Activated CD8-positive, alpha-beta memory T cell treated with anti-CD3 and anti-CD28 coated beads, Interleukin-2, amount 50 U/mL, for 48 hours (primary cell): ENCODE data around the gene SIPA1L3.

ENCODE experiments used
- DNase-seq: peaks from one replicate; pipeline ENCODE4 v3.0.0-alpha.2; 2020

The SIPA1L3 gene

GRCh38 chr19:37980419-37981170 lies 73.6 kb downstream of the SIPA1L3 start:
- no peak for DNase-seq

- DNase-seq = no peak
These were observed 74.9 kb downstream of the SIPA1L3 start for GRCh38 chr19:37981785-37982475.

- DNase-seq = no peak
These were observed 75.6 kb downstream of the SIPA1L3 start for GRCh38 chr19:37982655-37983054.

- no peak for DNase-seq
These were observed 76.1 kb downstream of the SIPA1L3 start for GRCh38 chr19:37983153-37983552.

- DNase-seq = no peak
These were observed 76.9 kb downstream of the SIPA1L3 start for GRCh38 chr19:37983916-37984315.

GRCh38 chr19:37986048-37986750 lies 79.2 kb downstream of the SIPA1L3 start:
- no peak for DNase-seq

- DNase-seq = no peak
These were observed 80.6 kb downstream of the SIPA1L3 start for GRCh38 chr19:37987356-37988332.

DNA sequence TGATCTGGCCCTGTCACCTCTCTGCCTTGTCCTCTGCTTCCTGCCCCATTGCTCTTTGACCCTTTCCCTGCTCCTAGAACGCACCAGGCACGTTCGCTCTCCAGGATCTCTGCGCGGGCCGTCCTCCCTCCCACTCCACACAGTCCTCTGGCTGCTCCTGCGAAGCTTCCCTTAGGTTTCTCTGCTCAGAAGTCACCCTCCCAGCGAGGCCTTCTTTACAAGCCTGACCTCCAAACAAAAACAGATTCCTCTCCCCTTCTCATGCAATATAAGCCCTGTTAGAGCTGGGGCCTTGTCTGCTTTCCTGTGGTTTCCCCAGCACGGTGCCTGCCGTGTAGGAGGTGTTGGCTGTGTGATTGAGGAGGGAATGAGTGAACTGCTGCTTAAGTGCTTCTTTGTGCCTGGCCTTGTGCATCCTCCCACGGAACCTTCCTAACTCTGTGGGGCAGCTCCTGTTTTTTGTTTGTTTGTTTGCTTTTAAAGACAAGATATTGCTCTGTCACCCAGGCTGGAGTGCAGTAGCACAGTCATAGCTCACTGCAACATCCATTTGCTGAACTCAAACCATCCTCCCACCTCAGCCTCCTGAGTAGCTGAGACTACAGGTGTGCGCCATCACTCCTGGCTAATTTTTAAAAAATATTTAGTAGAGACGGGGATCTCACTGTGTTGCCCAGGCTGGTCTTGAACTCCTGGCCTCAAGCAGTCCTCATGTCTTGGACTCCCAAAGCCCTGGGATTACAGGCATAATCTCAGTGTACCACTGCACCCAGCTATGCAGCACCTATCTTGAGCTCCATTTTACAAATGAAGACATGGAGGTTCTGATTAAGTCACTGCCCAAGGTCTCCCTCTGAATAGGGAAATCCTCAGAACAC lies 82.0 kb downstream of the SIPA1L3 start:
- no peak for DNase-seq

DNA sequence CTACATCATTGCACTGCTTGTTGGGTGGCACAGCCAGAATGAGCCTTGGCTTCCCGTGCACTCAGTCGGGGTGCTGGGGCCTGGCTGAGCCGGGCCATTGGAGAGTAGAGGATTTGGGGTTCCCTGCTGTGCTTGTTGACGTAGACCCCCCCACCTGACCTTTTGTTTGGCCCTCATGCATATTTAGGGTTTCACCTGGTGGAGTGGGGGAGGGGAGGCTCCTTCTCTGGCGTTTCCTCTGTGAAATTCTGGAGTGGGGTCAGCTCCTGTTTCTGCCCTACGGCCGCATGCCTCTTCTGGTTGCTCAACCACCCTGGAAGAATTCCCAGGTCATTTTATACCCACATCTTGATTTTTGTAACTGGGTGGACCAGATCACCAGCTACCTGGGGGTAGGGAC lies 82.8 kb downstream of the SIPA1L3 start:
- DNase-seq = no peak

DNA sequence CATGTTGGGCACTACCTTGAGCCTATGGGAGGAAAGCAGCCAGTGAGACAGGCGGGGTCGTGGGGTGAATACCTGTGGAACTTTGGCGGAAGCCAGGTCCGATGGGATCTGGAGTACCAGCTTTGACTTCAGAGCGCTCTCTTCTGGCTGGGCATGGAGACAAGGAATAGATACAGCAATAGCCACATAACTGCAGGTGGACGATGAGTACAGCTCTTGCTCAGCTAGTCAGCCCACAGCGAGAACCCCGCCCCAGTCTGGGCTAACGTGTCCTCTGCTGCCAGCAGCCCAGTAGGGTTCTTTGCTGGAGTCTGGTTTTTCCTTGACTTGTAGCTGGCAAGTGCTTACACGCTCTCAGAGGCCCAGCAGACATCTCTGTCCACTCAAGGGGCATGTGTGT lies 83.4 kb downstream of the SIPA1L3 start:
- DNase-seq = no peak

DNA sequence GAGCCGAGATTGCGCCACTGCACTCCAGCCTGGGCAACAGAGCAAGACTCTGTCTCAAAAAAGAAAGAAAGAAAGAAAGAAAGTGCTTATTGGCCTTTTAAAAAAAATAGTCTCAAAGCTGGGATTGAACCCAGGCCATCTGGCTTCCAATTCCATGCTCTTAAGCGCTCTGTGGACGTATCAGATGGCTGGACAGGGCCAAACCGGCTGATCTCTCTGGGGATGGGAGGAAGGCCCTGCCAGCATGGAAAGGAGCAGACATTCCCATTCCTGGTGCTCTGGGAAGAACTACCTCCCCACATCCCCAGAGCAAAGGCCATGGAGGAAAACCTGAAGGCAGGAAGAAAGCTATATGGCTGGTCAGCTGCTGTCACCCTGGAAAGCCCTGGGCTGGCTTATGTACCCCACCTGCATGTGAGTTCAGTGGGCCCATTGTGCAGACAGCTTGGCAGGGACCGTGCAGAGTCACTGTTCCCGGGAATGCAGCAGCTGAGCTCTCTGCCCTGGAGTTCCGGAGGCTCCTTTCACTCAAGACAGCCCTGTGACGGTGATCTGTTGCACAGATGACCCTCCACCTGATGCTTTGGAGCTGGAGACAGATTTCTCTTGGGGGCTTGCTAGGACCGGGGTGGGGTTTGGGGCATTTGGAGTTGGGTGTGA lies 84.3 kb downstream of the SIPA1L3 start:
- DNase-seq = no peak

DNA sequence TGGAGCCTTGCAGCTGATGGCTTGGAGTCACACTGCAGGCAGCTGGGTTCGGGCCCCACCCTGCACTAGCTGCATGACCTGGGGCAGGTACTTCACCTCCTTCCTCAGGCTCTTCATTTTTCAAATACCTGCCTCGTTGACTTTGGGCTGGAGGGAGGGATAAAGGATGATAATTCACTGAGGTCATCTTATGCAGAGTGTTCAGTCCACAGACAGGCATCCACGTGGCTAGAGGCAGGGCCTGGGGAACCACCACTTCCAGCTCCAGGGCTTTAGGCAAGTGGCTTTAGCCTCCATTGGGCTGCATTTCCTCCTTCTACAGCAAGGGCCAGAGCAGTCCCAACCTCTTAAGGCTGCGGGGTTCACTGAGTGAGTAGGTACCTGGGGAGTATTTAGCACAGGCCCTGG lies 84.8 kb downstream of the SIPA1L3 start:
- DNase-seq = no peak

DNA sequence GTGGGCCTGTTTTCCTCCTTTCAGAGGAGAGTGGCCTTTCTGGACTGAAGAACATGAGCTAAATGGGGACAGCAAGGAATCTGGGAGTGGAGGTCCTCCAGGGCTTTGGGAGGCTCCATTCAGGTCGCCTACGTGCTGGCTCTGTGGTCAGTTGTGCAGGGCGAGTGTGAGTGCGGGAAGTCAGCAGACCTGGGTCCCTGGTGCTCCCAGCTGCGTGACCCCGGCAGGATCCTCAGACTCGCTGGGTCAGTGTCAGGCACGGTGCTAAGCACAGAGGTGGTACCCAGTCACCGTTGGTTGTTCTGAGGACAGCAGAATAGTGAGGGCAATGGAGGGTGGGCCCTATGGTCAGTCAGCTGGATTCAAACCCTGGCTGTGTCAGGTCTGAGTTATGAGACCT lies 85.8 kb downstream of the SIPA1L3 start:
- DNase-seq = no peak

DNA sequence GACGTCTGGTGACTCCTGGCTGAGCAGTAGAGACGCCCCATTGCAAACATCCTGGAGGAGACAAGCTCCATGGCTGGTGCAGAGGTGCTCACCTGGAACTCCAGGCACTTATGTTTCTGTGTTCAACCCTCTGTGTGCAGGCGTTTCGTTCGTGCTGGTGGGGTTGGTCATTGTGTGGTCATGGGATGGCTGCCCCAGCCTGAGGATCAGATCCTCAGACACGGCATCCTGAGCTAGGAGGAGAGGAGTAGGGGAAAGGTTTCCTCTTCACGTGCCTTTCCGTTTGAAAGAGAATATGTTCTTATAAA lies 87.8 kb downstream of the SIPA1L3 start:
- no peak for DNase-seq

DNA sequence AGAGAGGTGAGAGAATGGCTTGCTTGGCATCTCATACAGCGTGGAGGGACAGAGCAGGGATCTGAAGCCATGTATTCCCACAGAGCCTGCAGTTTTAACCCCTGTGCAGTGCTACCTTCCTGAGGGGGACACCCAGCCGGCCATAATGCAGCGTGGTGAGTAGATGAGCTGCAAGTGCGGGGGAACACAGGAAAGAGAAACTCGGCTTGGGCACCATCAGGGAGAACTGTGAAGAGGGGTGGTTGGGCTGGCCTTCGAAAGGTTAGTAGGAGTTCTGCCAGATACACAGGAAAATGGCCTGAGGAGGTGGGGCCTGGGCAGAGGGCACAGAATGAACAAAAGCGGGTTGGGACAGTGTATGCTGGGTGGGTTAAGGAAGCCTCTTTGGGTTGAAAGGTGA lies 88.3 kb downstream of the SIPA1L3 start:
- no peak for DNase-seq

- no peak for DNase-seq
These were observed 90.9 kb downstream of the SIPA1L3 start for GRCh38 chr19:37997911-37998344.

GRCh38 chr19:37998801-37999308 lies 91.8 kb downstream of the SIPA1L3 start:
- DNase-seq = no peak

DNA sequence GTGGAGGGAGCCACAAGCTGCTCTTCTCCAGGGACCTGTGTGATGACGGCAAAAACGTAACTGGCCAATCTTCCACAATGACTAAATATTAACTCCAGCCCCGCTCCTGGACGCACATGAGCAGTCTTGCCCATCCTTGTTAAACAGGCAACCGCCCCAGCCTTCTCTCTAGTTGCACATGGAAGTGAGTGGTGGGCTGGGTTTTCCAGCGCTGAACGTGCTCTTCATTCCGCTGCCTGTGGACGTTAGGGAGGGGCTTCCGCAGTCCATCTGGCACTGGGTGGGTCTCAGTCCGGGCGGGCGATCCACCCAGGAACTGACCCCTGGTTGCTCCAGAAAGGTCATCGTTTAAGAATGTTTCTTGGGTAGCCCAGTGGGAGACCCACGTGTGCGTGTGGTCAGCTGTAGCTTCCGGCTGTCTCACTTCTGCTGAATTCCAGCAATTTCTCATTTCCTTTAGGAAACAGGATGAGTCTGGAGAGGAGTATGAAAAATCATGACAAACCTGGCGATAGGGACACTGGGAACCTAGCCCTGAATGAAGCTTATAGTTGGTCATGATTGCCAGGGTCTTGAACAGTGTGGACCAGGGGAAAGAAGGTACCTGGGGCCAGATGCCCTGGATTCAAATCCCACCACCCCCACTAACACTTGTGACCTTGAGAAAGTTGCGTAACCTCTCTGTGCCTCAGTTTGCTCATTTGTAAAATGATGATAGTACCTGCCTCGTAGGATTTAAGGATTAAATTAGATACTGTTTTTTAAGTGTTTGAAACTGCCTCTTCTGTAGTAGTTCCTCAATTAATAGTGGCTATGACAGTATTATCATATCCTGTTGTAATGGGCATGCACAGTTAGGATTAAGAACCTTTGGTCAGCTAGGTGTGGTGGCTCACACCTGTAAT lies 92.6 kb downstream of the SIPA1L3 start:
- no peak for DNase-seq

GRCh38 chr19:38001158-38001781 lies 94.3 kb downstream of the SIPA1L3 start:
- no peak for DNase-seq
